Stimulated activated CD8-positive, alpha-beta memory T cell treated with anti-CD3 and anti-CD28 coated beads, Interleukin-4, amount 100 ng/mL, for 24 hours (primary cell): ENCODE measurements around the gene MYO7A.
"Not testable (repeated sequence)": the region's sequence is repeated elsewhere in the genome, so short reads cannot be mapped to it uniquely, and the experiment has no call there.

Source experiments
- DNase-seq: peaks from one replicate; pipeline ENCODE4 v3.0.0-alpha.2; 2020; ENCODE audit warnings: low read depth

The MYO7A gene

DNA sequence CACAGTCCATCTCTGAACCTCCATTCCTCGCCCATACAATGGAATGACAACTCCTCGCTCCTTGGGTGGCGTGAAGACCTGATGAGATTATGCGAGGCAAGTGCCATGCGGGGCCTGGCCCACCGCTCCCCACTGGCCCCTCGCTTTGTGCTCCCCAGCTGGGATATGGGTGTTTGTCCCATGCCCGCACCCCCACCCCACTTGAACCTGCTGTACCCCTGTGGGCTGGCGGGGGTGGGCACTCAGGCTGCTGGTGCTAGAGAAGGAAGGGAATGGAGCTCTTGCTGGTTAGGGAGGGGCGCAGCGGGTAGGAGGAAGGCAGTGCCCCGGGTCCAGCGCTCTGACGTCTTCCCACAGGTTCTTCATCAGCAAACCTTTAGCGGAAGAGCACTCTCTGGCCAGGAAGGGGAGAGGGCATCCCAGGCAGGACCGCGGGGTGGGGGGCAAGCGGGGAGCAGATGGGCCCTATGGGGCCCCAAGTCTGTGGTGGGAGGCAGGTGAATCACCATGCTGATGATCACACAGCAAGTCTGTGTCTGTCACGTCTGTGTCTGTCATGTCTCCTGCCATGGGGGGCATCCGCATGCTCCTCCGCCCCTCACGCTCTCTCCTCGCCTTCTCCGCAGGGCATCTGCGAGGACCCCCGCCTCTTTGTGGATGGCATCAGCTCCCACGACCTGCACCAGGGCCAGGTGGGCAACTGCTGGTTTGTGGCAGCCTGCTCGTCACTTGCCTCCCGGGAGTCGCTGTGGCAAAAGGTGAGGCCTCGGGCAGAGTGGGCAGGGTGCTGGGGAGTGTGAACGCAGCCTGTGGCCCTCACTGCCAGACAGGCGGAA, 34.8 kb upstream of the MYO7A start:
- no peak for DNase-seq

DNA sequence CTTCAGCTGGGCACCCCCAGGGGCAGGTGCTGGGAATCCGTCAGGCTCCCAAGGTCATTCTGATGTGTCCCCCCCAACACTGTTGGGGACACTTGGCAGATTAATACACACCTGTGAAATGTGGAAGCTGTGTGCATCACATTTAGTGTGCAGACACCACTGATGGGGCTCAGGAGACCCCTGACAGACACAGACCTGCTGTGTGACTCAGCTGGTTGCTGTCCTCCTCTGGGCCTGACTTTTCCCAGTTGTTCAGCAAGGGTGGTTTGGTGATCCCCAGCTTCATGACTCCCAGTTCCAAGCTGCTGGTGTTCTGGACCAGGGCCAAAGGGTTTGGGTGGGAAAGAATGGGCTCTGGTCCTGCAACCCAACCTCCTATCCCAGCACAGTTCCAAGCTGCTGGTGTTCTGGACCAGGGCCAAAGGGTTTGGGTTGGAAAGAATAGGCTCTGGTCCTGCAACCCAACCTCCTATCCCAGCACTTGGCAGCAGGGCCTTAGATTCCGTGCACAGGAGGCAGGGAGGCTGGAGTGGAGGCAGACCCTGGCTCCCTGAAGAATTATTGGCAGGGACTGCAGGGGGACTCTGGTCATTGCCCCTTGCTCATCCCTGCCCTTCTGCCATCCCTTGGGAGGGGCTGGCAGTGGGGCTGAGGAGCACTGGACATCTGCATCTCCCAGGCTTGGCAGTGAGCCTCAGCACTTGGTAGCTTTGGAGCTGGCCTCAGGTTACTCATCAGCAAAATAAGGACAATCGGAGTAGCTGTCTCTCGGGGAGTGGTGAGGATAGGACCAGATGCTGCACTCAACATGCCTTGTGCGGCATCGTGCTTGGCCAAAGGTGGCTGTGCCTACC, 33.8 kb upstream of the MYO7A start:
- DNase-seq: no peak

DNA sequence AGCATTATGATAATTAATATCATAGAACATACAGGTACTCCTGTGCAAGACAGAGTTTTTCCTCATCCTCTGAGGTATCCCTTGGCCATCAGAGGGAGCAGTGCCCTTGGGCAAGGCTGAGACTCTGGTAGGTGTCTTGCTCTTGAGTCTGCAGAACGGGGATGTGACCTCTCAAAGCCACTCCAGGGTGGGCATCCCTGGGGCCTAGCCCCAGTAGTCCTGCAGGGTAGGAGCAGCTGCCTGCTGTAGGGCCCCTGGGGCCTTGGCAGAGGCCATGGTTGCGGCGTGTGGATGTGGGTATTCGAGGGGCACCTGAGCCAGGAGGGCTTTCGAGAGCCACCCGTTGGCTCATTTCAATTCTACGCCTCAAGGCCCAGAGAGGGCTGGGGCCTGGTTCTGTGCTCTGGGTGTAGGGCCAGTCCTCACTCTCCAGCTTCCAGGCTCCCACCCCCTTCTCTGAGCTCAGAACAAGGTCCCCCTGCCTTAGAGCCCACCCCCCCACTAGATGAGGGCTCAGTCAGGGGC, 33.1 kb upstream of the MYO7A start:
- DNase-seq: no peak

GRCh38 chr11:77095551-77096490, 32.2 kb upstream of the MYO7A start:
- no peak for DNase-seq

DNA sequence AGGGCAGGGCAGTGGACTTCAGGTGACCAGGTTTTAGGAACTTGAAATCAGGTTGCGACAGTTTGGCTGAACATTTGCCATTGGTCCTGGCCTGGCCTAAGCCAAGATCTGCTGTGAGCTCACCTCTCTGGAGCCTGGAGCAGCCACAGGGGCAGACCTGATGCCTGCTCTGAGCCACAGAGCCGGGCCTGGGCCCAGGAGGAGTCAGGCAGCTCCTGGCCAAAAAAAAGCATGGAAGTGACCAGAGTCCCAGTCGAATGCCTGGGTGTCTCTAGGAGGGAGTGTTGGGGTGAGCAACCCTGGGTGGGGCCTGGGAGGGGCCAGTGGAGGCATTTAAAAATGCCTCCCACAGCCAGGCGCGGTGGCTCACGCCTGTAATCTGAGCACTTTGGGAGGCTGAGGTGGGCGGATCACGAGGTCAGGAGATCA, 31.4 kb upstream of the MYO7A start:
- no peak for DNase-seq

- not testable (repeated sequence) for DNase-seq
Observed at GRCh38 chr11:77097180-77097579, 30.9 kb upstream of the MYO7A start.

DNA sequence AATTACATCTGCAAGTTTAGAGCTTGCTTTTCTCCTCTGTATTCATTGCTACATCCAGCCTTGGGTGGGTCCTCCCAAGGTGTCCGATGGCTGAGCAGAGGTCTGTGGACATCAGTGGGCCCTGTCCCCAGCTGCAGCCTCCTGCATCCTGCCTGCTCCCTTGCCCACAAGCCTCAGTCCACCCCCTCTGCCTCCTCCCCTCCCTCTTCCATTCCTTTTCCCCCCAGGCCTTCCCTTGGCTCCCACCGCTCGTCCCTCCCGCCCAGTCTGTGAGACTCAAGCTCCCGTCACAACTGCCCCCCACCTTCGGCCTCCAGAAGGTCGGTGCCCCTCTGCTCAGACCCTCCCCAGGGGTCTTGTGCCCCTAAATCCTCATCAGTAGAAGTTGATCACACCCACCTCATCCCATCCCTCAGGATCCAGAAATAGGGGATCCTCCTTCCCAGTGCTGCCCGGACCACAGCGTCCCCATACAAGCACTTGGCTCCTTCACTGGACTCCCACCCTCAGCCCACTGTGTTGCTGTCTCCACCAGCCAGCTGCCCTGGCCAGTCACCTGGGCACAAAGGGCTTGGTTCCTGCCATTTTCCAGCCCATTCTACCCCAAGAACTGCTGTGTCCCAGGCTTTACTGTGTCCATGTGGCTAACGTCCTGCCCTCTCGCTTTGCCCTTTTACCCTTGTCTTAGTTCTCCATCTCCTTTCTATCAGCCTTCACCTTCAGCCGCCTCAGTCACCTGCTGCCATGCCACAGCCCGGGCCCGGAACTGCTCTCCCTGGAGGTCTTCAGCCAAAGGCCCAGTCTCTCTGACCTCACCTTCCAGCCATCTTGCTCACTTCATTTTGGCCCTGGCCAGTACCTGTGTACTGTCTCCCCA, 27.6 kb upstream of the MYO7A start:
- no peak for DNase-seq

DNA sequence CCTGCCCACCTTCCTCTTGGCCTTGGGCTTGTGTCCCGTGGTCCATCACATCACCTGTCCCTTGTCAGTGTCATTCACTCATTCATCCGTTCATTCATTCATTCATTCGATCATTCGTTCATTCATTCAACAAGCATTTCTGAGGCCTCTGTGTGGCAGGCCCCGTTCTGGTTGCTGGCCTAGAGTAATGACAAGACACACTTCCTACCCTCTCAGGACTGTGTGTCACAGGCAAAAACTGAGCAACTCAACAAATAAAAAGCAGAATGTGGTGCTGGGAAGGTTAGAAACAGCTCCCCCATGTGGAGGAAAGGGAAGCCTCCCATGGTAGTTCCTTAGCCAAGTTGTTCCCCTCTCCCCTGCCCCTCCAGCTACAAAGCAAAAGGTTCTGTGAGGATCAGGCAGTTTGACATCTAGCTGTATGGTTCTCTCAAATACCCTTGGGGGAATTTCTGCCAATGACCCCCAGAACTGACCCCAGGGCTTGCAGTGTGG, 27.0 kb upstream of the MYO7A start:
- DNase-seq: no peak

GRCh38 chr11:77102246-77103210, 25.5 kb upstream of the MYO7A start, which contains the start of gene OMP:
OMP (plus strand) TSS chr11:77102840; CDS start chr11:77102840, 0 bp downstream.
- no peak for DNase-seq

- DNase-seq: no peak
Observed at GRCh38 chr11:77103319-77103718, 24.7 kb upstream of the MYO7A start.

DNA sequence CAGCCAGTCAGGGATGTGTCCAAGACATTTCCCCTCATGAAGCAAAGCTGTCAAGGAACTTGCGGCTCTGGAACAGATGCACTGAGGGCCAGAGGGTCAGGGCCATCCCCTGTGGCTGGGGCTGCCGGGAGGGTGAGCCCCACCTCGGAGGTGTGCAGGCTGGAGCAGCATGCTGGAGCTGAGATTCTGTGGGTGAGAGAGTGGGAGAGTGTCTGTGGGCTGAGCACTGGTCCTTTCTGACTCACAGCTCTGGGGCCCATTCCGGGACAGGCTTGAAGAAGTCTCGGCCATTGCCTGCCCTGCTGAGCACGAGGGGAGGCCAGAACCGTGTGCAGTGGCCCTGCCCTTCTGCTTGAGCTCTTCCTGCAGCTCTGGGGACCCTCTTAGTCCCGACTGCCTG, 23.3 kb upstream of the MYO7A start:
- no peak for DNase-seq

GRCh38 chr11:77106321-77106720, 21.7 kb upstream of the MYO7A start:
- no peak for DNase-seq

DNA sequence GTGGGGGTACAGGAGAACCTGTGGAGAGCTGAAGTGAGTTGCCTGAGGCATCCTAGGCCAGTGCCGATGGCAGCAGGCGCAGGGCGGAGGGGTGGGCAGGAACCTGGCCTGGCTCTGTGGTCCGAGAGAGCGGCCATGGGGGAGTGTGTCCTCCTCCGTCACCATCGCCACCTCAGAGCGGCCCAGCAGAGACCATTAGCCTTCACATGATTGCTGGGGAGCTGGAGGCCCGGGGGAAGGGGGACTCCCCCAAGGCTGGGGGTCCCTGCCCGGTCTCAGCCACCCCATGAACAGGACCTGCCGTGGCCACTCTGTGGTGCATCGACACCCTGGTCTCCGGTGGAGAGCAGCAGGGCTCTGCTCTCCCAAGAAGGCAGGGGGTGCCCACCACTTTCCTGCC, 21.3 kb upstream of the MYO7A start:
- no peak for DNase-seq

- DNase-seq: no peak
Observed at GRCh38 chr11:77107950-77108349, 20.1 kb upstream of the MYO7A start.

- DNase-seq: no peak
Observed at GRCh38 chr11:77108436-77108835, 19.6 kb upstream of the MYO7A start.

DNA sequence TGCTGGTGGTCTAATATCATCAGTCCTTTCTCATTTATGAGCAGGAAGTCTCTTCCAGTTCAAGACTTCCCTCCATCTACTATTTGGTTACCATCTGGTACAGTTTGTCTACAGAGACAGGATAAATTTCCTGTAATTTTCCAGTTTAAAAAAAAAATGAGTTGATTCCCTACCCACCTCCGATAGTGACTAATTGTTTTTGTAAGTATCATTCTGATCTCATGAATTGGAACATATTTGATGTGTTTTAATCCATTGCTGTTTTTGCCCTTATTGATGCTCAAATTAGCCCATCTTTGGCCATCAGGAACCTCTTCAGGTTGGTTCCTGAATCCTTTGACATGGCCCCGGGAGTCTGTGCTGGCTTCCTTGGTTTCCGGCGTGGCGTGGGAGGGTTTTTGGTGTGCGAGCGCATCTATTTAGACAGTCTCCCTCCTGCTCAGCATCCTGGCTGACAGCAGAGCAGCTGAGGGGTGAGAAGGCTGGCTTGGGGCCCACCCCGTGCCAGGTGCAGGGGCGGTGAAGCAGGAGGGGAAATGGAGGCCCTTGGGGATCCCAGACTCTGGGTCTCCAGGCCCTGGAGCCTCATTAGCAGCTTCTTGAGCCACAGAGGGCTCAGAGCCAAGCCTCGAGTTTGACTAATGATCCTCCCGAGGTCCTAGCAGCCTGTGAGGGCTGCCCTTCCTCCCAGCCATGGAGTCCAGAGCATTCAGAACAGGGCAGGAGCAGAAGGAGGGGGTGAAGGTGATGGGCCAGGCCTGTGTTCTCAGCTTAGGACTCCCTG, 18.6 kb upstream of the MYO7A start:
- no peak for DNase-seq

DNA sequence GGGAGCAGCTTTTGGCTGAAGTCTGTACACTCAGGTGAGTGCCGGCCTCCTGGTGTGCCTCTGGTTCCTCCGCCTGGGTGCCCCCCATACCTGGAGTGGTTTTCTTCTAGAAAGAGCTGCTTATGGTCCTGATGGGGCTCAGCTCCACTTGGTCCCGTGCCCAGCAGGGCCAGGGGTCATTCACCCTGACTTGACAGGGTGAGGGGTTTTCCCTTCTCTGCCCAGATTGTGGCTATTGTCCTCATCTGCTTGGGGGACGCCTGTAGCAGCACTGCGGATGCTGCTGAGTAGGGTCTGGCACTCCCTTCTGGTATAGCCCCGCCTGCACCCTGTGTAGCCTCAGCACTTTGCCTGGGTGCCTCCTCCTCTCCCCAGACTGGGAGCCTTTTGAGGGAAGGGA, 17.2 kb upstream of the MYO7A start:
- DNase-seq: no peak

GRCh38 chr11:77111277-77111676, 16.8 kb upstream of the MYO7A start:
- DNase-seq: no peak

GRCh38 chr11:77111946-77112345, 16.1 kb upstream of the MYO7A start:
- no peak for DNase-seq
